CD4-positive, alpha-beta T cell treated with Interleukin-10 for 1 hour (primary cell): Measurements from ENCODE around the gene KRT83.

ENCODE experiments used
- DNase-seq: peaks from one replicate; pipeline ENCODE4 v3.0.0-alpha.2; 2020

KRT83 gene

DNA sequence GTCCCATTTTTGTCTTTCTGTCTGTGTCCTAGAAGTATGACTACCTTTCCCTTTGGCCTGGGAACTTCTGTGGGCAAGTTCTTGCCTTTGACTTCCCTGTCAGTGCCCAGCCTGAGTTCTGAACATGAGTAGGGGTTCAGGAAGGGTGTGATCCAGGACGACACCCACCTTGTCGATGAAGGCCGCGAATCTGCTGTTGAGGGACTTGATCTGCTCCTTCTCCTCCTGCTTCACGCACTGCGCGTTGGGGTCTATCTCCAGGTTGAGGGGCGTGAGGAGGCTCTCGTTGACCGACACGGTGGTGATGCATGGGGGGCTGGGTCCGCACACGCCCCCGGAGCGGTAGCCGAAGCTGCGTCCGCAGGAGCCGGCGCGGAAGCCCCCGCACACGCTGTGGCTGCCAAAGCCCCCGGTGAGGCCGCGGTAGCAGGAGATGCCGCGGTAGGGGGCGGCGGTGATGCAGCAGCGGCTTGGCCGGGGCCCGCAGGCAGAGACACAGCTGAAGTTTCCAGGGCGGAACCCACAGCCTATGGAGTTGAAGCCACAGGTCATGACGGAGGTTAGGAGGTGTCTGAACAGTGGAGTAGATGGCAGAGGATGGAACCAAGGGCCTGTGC, at the start of gene KRT83:
Gene KRT83, minus strand, starts transcription at position 615 of the 617 bp plus-strand sequence. Its CDS starts 63 bp downstream, at position 552.
- DNase-seq: no peak

- DNase-seq: no peak
Observed at GRCh38 chr12:52369809-52370208, 48.6 kb upstream of the KRT83 start.

DNA sequence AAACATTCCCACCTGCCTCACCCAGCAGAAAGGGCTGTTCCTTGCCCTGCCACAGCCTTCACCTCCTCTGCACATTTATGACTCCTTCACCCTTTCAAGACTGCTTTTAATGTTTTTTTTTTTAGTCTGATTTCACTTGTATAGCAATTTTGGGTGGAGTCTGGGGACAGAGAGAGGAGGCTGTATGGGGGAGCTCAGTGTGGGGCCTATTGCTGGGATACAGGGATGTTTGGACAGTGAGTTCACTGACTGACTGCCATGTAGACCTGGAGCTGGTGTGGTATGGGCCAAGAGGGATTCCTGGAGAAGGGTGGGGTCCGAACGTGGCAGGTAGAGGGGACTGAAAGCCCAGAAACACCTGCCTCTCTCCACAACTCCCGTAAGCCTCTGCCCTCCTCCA, 48.0 kb upstream of the KRT83 start:
- DNase-seq: no peak

- DNase-seq: no peak
Observed at GRCh38 chr12:52368508-52368907, 47.3 kb upstream of the KRT83 start.

DNA sequence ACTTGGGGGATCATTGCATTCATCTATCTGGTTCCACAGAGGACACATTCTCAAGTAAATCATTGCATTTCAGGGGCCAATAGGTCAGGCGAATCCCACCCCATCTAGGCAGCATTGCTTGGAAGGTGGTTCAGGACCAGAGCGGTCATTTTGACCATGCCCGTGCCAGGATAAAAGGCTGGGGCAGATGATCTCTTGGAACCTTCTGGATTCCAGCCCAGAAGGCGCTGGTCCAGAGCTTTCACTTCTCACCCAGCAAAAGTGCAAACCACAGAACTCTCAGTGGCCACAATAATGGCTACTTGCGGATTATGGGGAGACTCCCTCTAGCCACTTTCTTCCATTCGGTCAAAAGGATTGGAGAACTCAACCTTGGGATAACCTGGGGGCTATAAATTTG, 46.7 kb upstream of the KRT83 start:
- DNase-seq: no peak

- no peak for DNase-seq
Observed at GRCh38 chr12:52366738-52367485, 45.7 kb upstream of the KRT83 start, which contains the start of gene KRT85. Gene KRT85, minus strand, starts transcription at chr12:52367481. Its CDS starts 76 bp downstream, at chr12:52367405.

- no peak for DNase-seq
Observed at GRCh38 chr12:52364901-52365489, 43.8 kb upstream of the KRT83 start.

- no peak for DNase-seq
Observed at GRCh38 chr12:52364061-52364460, 42.9 kb upstream of the KRT83 start.

DNA sequence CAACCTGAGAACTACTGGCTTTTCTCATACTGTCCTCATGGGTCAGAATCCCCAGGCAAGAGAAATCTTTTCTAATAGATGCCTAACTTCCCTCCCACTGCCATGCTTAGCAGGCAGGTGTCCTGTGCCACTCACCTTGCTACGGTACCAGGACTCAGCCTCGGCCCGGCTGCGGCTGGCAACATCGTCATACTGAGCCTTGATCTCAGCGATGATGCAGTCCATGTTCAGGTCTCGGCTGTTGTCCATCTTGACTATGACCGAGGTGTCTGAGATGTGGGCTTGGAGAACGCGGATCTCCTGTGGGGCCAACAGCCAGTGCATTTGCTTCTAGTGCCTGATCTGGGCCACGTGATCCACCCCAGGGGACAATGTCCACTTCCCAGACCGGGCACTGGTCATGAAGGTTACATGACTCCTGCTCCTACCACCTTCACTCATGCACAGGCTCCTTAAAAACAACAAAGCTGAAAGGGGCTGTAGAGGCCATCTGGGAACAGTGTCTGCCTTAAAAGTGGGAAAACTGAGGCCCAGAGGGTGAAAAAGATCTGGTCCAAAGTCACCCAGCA, 42.0 kb upstream of the KRT83 start:
- DNase-seq: no peak

- DNase-seq: no peak
Observed at GRCh38 chr12:52362118-52362726, 41.0 kb upstream of the KRT83 start.

GRCh38 chr12:52361553-52361952, 40.4 kb upstream of the KRT83 start:
- DNase-seq: peak; percentile 6

DNA sequence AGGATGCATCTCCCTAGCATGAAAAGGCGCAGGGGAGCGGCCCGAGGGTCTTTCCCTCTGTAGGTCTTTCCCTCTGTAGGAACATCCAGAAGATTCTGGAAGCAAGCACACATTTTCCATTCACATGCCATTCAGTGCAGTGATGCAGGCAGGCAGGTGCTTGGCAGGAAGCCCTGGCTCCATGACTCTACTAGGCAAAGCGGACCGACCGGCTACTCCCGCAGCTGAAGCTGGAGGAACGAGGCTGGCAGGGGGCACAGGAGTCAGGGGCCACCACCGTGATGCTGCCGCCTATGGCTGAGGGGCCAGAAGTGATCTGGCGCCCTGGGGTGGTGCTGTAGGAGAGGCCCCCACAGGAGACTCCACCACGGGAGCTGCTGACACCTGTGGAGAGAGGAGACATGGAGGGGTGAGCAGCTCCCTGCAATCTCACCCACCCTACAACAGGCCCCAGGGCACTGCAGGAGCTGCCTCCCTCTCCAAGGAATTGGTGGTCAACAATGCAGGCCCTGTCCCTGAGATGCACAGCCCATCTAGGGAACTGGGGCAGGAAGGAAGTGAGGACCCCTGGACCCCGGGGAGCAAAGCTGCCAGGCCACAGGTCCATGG, 39.6 kb upstream of the KRT83 start:
- DNase-seq: no peak

DNA sequence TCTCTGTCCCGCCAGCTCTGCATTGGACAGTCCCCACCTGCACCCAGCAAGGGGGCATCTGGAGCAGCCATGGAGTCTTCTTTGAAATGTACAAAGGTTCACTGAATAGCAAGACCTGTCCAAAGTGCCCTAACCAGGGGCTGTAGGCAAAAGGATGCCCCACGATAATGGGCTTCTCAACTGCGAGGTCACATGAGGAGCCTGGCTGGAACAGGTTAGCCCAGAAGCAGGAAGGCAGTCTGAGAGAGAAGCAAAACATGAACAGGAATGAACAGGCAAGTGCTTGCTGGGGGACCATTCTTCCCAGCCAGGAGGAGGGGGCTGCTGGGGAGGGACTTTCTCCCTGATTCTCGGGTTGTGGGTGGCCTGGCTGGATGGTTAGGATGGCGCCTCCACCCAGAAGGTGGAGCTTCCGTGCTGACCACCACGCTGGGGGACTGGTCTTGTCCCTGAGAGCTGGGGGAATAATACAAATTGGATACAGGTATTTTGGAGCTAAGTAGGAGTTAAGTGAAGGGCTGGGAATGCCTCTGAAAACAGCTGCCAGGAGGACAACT, 39.0 kb upstream of the KRT83 start:
- DNase-seq: no peak

GRCh38 chr12:52359621-52360061, 38.4 kb upstream of the KRT83 start:
- DNase-seq: no peak

GRCh38 chr12:52358575-52359350, 37.6 kb upstream of the KRT83 start:
- peak; percentile 14 for DNase-seq

- DNase-seq: no peak
Observed at GRCh38 chr12:52356762-52357580, 35.8 kb upstream of the KRT83 start.

- no peak for DNase-seq
Observed at GRCh38 chr12:52356031-52356761, 35.0 kb upstream of the KRT83 start.

- no peak for DNase-seq
Observed at GRCh38 chr12:52355176-52355575, 34.0 kb upstream of the KRT83 start.

DNA sequence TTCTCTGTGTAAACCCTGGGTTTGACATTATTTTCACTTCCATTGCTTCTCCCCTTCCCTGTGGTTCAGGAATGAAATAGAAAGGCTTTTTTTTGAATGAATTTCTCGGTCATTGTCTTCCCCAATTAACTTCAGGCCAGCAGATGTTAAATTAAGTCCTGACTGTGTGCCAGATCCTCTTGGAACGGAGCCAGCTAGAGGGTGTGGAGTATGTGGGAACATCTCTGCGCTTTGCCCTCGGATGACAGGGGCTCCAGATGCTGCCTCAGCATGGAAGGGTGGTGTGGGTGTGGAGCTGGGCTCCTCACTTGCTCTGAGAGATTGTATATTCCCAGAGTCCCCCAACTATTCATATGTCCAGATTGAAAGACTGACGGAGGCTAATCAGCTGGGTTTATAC, 33.0 kb upstream of the KRT83 start:
- no peak for DNase-seq

DNA sequence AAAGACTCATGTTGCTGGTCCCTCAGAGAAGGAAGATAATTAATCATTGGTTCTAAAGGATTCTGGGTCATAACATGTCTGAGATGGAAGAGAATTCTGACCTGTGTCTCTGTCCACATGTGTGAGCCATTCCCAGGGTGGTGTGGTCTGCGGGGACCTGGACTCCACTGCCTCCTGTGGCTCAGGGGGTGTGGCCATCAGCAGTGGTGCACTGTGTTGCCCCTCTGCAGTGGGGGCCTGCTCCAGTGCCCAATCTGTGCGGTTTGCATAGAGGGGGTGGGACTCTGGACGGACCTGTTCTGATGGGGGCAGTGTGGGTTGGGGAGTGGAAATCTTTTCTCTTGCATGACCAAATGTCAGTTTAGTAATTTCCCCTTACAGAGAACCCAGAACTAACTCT, 32.6 kb upstream of the KRT83 start:
- DNase-seq: no peak
